IMR-90 (cell line): ENCODE measurements around the gene RXYLT1. TPM values are rescaled to one million over a fixed set of nuclear protein-coding genes. Genes with fewer than 3 reads are reported as not detected.
"Not testable (repeated sequence)": the region's sequence is repeated elsewhere in the genome, so short reads cannot be mapped to it uniquely, and the experiment has no call there.

Experiments
- ATAC-seq: fragments of 200-7000 bp; cut with Tn5 transposase; 2 replicates; pipeline ENCODE4 v1.9.1; 2020; ENCODE audit warnings: low read depth, mild to moderate bottlenecking, moderate library complexity
- BruUV-seq: library from RNA; stranded (reverse); fragments of 400-500 nt; replicated peaks from 2 replicates; lab custom pipeline; 2021; lab: Mats Ljungman, UMichigan
- CTCF ChIA-PET: fragments of 300-600 bp; formaldehyde crosslinking; extraction: SDS; loops from one replicate; lab custom pipeline; 2021; ENCODE audit warnings: antibody characterized with exemption; lab: Yijun Ruan, JAX
- POLR2A ChIA-PET: fragments of 300-600 bp; sonication (Branson Sonifier 250); formaldehyde crosslinking; loops from one replicate; lab custom pipeline; 2022; ENCODE audit warnings: antibody characterized with exemption; ENCODE audit not compliant: unreplicated experiment; lab: Charles Lee
- DNase-seq: peaks from one replicate; pipeline ENCODE4 v3.0.0; 2013
- H2AFZ ChIP-seq: replicated peaks from 2 replicates; pipeline ENCODE3; 2013; ENCODE audit warnings: low read length, mild to moderate bottlenecking; ENCODE audit not compliant: poor library complexity
- H2AK5ac ChIP-seq: 2 replicates; pipeline ENCODE4 v1.6.1; 2013; ENCODE audit warnings: low read depth, low read length, inconsistent platforms
- H2AK9ac ChIP-seq: replicated peaks from 2 replicates; pipeline ENCODE3; 2013; ENCODE audit warnings: mild to moderate bottlenecking, low read depth, low read length, moderate library complexity; ENCODE audit not compliant: poor library complexity
- H2BK120ac ChIP-seq: 2 replicates; pipeline ENCODE4 v1.6.1; 2013; ENCODE audit warnings: low read depth, low read length, inconsistent platforms
- H2BK15ac ChIP-seq: 3 replicates; pipeline ENCODE4 v1.6.1; 2013; ENCODE audit warnings: low read depth, low read length, inconsistent platforms
- H2BK20ac ChIP-seq: 2 replicates; pipeline ENCODE4 v1.6.1; 2013; ENCODE audit warnings: low read depth, mild to moderate bottlenecking, inconsistent platforms, low read length, moderate library complexity
- H2BK5ac ChIP-seq: 2 replicates; pipeline ENCODE4 v1.6.1; 2013; ENCODE audit warnings: mild to moderate bottlenecking, low read depth, low read length, inconsistent platforms; ENCODE audit not compliant: poor library complexity, severe bottlenecking
- H3K14ac ChIP-seq: replicated peaks from 2 replicates; pipeline ENCODE4 v1.6.1; 2013; ENCODE audit warnings: low read depth, low read length, inconsistent platforms
- H3K18ac ChIP-seq: 2 replicates; pipeline ENCODE4 v1.6.1; 2013; ENCODE audit warnings: low read depth, low read length, control low read depth
- H3K23ac ChIP-seq: 2 replicates; pipeline ENCODE4 v1.6.1; 2013; ENCODE audit warnings: low read depth, low read length, inconsistent platforms
- H3K27ac ChIP-seq: 2 replicates; pipeline ENCODE4 v1.5.1; 2013; ENCODE audit warnings: mild to moderate bottlenecking, control low read depth, low read length; ENCODE audit not compliant: insufficient read depth
- H3K27me3 ChIP-seq: 2 replicates; pipeline ENCODE4 v1.6.1; 2013; ENCODE audit warnings: low read length; ENCODE audit not compliant: control insufficient read depth, insufficient read depth
- H3K36me3 ChIP-seq: 2 replicates; pipeline ENCODE4 v1.6.1; 2013; ENCODE audit warnings: low read length, mixed read lengths; ENCODE audit not compliant: control insufficient read depth, insufficient read depth
- H3K4ac ChIP-seq: 2 replicates; pipeline ENCODE4 v1.6.1; 2013; ENCODE audit warnings: low read depth, low read length, inconsistent platforms
- H3K4me1 ChIP-seq: 2 replicates; pipeline ENCODE4 v1.6.1; 2013; ENCODE audit warnings: low read length, mixed read lengths; ENCODE audit not compliant: control insufficient read depth, insufficient read depth
- H3K4me2 ChIP-seq: 2 replicates; pipeline ENCODE4 v1.6.1; 2013; ENCODE audit warnings: low read depth, mild to moderate bottlenecking, control low read depth, low read length, moderate library complexity
- H3K4me3 ChIP-seq: 2 replicates; pipeline ENCODE4 v1.5.1; 2013; ENCODE audit warnings: low read depth, mild to moderate bottlenecking, control low read depth, low read length, moderate library complexity; ENCODE audit not compliant: insufficient read depth
- H3K56ac ChIP-seq: 2 replicates; pipeline ENCODE4 v1.6.1; 2013; ENCODE audit warnings: low read length, inconsistent platforms; ENCODE audit not compliant: insufficient read depth; ENCODE audit errors: extremely low read depth
- H3K79me1 ChIP-seq, 2 experiments: 2 replicates each; pipeline ENCODE4 v1.6.1; 2013; ENCODE audit warnings: low read length in 2 of 2, inconsistent platforms in 1 of 2, low read depth in 1 of 2
- H3K9ac ChIP-seq: 2 replicates; pipeline ENCODE4 v1.6.1; 2013; ENCODE audit warnings: low read depth, low read length, control low read depth
- H3K9me1 ChIP-seq: 2 replicates; pipeline ENCODE4 v1.6.1; 2013; ENCODE audit warnings: low read length, inconsistent platforms; ENCODE audit not compliant: insufficient read depth
- H3K9me3 ChIP-seq: 2 replicates; pipeline ENCODE4 v1.6.1; 2013; ENCODE audit warnings: low read length; ENCODE audit not compliant: control insufficient read depth, insufficient read depth
- H4K20me1 ChIP-seq: 2 replicates; pipeline ENCODE4 v1.6.1; 2013; ENCODE audit warnings: low read length, inconsistent platforms; ENCODE audit not compliant: insufficient read depth
- H4K5ac ChIP-seq: 2 replicates; pipeline ENCODE4 v1.6.1; 2013; ENCODE audit warnings: mild to moderate bottlenecking, low read depth, low read length, control low read depth
- H4K8ac ChIP-seq, 2 experiments: 2 replicates each; pipeline ENCODE4 v1.6.1; 2013; ENCODE audit warnings: low read depth in 2 of 2, low read length in 2 of 2, control low read depth in 1 of 2, inconsistent platforms in 1 of 2
- H4K91ac ChIP-seq: 2 replicates; pipeline ENCODE4 v1.6.1; 2013; ENCODE audit warnings: low read depth, low read length, inconsistent platforms; ENCODE audit not compliant: insufficient read depth
- WGBS, 2 experiments: methylation state at CpG; one replicate each; pipeline versions ENCODE4 v1.1.5 to v1.1.7; 2013; ENCODE audit warnings: missing lambda C conversion rate in 2 of 2; ENCODE audit not compliant: insufficient read length in 1 of 2; ENCODE audit errors: extremely low coverage in 2 of 2; 5-methylcytosine and 5-hydroxymethylcytosine counted together
- dilution Hi-C: fragments of 300-500 bp; cut with HindIII; formaldehyde crosslinking; loops from one replicate; pipeline ENCODE4 v1.14.3; 2018; ENCODE audit warnings: low sequenced_read_pairs; ENCODE audit not compliant: unreplicated experiment
- in situ Hi-C: fragments of 300-500 bp; cut with MboI; formaldehyde crosslinking; loops from 3 replicates; pipeline ENCODE4 v1.14.3; 2019; ENCODE audit warnings: low sequenced_read_pairs, inconsistent platforms, mixed read lengths
- intact Hi-C: fragments of 100-400 bp; cut with micrococcal nuclease; formaldehyde crosslinking; loops from 2 replicates; pipeline ENCODE4 v1.10.0; 2022
- polyA plus RNA-seq, 3 experiments: library from polyadenylated mRNA; depleted of rRNA; stranded (reverse); fragments of >200 nt; gene quantifications; 2 replicates each; pipeline ENCODE4 v1.2.3, GENCODE V29; 2012; ENCODE audit warnings: low replicate concordance in 1 of 3
- total RNA-seq: library from RNA; depleted of rRNA; stranded (reverse); fragments of >200 nt; gene quantifications from 2 replicates; pipeline ENCODE4 v1.2.3, GENCODE V29; 2012

The RXYLT1 gene
- total and polyA plus RNA-seq, 2 of the 4 experiments (the other 2 are of a cell fraction) = 9.0 to 9.5 TPM

- ATAC-seq, H3K27ac ChIP-seq, H3K9me1 ChIP-seq, H3K27me3 ChIP-seq, H3K79me1 ChIP-seq, H3K4ac ChIP-seq, H2AFZ ChIP-seq, H3K4me3 ChIP-seq, H2BK120ac ChIP-seq, H3K36me3 ChIP-seq, DNase-seq, H2BK20ac ChIP-seq, H3K18ac ChIP-seq, CTCF ChIA-PET, H2BK15ac ChIP-seq, dilution Hi-C loops, H3K4me1 ChIP-seq, BruUV-seq, H3K23ac ChIP-seq, H3K9me3 ChIP-seq, H2BK5ac ChIP-seq, H4K5ac ChIP-seq, H3K56ac ChIP-seq, H4K8ac ChIP-seq, H3K4me2 ChIP-seq, H4K20me1 ChIP-seq, in situ Hi-C loops, H4K91ac ChIP-seq, H2AK9ac ChIP-seq, H2AK5ac ChIP-seq, H3K14ac ChIP-seq, H3K9ac ChIP-seq, POLR2A ChIA-PET, intact Hi-C loops: not testable (repeated sequence)
- WGBS, 2 experiments = no CpG with 5 or more reads among the region's 2 CpGs
Measured at GRCh38 chr12:63740551-63740950, 39.2 kb upstream of the RXYLT1 start.

- H2BK15ac ChIP-seq, H3K4me2 ChIP-seq, BruUV-seq, H2BK5ac ChIP-seq, ATAC-seq, H3K9me1 ChIP-seq, DNase-seq, H4K8ac ChIP-seq, H4K20me1 ChIP-seq, POLR2A ChIA-PET, H3K14ac ChIP-seq, dilution Hi-C loops, H3K18ac ChIP-seq, H2AK9ac ChIP-seq, H3K27me3 ChIP-seq, H3K4me1 ChIP-seq, H4K91ac ChIP-seq, H2BK120ac ChIP-seq, H3K56ac ChIP-seq, H3K23ac ChIP-seq, H3K79me1 ChIP-seq, H2BK20ac ChIP-seq, in situ Hi-C loops, H2AK5ac ChIP-seq, H3K4me3 ChIP-seq, H3K9ac ChIP-seq, H4K5ac ChIP-seq, H3K27ac ChIP-seq, H3K9me3 ChIP-seq, H3K4ac ChIP-seq, H2AFZ ChIP-seq, H3K36me3 ChIP-seq, intact Hi-C loops: not testable (repeated sequence)
- no CpG with 5 or more reads among the region's 1 CpG for WGBS, 2 experiments
- CTCF ChIA-PET = interaction anchor here (0.8 kb wide), 1 partner anchor 80 kb away, joined by 3 read pairs; no protein-coding TSS in a partner anchor
Measured at GRCh38 chr12:63741431-63741830, 38.3 kb upstream of the RXYLT1 start.
